HL-60 (cell line): Measurements from ENCODE around the gene WDR59.
A peak's percentile ranks its signal among the peaks of the same experiment; 100 is the strongest.

Experiments
- DNase-seq, 2 experiments: peaks; one replicate each; pipeline ENCODE4 v3.0.0-alpha.2; 2010 to 2020; ENCODE audit warnings: low read depth in 1 of 2, low spot score in 1 of 2
- H3K27ac ChIP-seq: fragments of 250-450 bp; sonication (Bioruptor Pico); replicated peaks from 2 replicates; pipeline ENCODE4 v1.5.1; 2020; ENCODE audit warnings: mild to moderate bottlenecking, moderate library complexity
- H3K27me3 ChIP-seq: fragments of 250-450 bp; sonication (Bioruptor Pico); 2 replicates; pipeline ENCODE4 v1.5.1; 2021; ENCODE audit warnings: mild to moderate bottlenecking, moderate library complexity; ENCODE audit not compliant: insufficient read depth, poor library complexity, severe bottlenecking
- H3K4me3 ChIP-seq: replicated peaks from 2 replicates; pipeline ENCODE4 v1.5.1; 2011; ENCODE audit warnings: mild to moderate bottlenecking, control low read depth, low read length; ENCODE audit not compliant: insufficient read depth
- GABPA ChIP-seq: IDR thresholded peaks from 2 replicates; pipeline ENCODE4 v1.6.1; 2012; ENCODE audit warnings: low read depth
- POLR2AphosphoS5 ChIP-seq: IDR thresholded peaks from 2 replicates; pipeline ENCODE4 v1.6.1; 2012; ENCODE audit warnings: low read depth
- SPI1 ChIP-seq: IDR thresholded peaks from 2 replicates; pipeline ENCODE4 v1.6.1; 2012; ENCODE audit warnings: low read depth, mild to moderate bottlenecking, borderline replicate concordance
- TF ChIP-seq, protein P1 (sequence below): IDR thresholded peaks from 2 replicates; pipeline ENCODE4 v1.6.1; 2012; ENCODE audit warnings: low read depth; ENCODE audit not compliant: insufficient replicate concordance
- TF ChIP-seq, protein P2 (sequence below): IDR thresholded peaks from one replicate; pipeline ENCODE4 v1.5.1; 2011; ENCODE audit warnings: low read length, control low read depth, inconsistent platforms; ENCODE audit not compliant: insufficient read depth

The WDR59 gene

DNA sequence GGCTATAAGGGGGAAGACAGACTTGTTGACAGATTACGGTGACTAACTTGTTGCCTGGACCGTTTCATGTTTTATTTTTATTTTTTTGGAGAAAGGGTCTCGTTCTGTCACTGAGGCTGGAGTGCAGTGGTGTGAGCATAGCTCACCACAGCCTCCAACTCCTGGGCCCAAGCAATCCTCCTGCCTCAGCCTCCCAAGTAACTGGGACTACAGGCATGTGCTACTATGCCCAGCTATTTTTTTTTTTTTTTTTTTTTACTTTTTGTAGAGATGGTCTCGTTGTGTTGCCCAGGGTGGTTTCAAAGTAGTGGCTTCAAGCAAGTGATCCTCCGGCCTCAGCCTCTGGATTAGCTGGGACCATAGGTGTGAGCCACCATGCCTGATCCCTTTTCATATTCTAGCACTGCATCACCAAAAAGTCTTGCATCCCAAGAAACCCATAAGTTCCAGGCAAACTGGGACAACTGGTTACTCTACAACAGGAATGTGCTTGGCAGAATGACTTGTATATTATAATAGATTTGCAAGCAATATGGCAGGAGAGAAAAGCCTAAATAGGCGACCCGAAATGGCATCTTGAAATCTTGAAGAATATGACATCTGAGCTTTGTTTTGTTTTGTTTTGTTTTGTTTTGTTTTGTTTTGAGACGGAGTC lies 2.2 kb upstream of the WDR59 start:
- no peak overlapping the region for H3K4me3 ChIP-seq
- H3K27ac ChIP-seq = no peak overlapping the region
- TF ChIP-seq SPI1 (no peak), GABPA (no peak), POLR2AphosphoS5 (no peak)
- TF ChIP-seq, protein P1, sequence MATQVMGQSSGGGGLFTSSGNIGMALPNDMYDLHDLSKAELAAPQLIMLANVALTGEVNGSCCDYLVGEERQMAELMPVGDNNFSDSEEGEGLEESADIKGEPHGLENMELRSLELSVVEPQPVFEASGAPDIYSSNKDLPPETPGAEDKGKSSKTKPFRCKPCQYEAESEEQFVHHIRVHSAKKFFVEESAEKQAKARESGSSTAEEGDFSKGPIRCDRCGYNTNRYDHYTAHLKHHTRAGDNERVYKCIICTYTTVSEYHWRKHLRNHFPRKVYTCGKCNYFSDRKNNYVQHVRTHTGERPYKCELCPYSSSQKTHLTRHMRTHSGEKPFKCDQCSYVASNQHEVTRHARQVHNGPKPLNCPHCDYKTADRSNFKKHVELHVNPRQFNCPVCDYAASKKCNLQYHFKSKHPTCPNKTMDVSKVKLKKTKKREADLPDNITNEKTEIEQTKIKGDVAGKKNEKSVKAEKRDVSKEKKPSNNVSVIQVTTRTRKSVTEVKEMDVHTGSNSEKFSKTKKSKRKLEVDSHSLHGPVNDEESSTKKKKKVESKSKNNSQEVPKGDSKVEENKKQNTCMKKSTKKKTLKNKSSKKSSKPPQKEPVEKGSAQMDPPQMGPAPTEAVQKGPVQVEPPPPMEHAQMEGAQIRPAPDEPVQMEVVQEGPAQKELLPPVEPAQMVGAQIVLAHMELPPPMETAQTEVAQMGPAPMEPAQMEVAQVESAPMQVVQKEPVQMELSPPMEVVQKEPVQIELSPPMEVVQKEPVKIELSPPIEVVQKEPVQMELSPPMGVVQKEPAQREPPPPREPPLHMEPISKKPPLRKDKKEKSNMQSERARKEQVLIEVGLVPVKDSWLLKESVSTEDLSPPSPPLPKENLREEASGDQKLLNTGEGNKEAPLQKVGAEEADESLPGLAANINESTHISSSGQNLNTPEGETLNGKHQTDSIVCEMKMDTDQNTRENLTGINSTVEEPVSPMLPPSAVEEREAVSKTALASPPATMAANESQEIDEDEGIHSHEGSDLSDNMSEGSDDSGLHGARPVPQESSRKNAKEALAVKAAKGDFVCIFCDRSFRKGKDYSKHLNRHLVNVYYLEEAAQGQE = no peak
- TF ChIP-seq, protein P2, sequence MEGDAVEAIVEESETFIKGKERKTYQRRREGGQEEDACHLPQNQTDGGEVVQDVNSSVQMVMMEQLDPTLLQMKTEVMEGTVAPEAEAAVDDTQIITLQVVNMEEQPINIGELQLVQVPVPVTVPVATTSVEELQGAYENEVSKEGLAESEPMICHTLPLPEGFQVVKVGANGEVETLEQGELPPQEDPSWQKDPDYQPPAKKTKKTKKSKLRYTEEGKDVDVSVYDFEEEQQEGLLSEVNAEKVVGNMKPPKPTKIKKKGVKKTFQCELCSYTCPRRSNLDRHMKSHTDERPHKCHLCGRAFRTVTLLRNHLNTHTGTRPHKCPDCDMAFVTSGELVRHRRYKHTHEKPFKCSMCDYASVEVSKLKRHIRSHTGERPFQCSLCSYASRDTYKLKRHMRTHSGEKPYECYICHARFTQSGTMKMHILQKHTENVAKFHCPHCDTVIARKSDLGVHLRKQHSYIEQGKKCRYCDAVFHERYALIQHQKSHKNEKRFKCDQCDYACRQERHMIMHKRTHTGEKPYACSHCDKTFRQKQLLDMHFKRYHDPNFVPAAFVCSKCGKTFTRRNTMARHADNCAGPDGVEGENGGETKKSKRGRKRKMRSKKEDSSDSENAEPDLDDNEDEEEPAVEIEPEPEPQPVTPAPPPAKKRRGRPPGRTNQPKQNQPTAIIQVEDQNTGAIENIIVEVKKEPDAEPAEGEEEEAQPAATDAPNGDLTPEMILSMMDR = no peak
- no peaks in the 10 kb centered on the region for H3K27me3 ChIP-seq
- DNase-seq = no peak

DNA sequence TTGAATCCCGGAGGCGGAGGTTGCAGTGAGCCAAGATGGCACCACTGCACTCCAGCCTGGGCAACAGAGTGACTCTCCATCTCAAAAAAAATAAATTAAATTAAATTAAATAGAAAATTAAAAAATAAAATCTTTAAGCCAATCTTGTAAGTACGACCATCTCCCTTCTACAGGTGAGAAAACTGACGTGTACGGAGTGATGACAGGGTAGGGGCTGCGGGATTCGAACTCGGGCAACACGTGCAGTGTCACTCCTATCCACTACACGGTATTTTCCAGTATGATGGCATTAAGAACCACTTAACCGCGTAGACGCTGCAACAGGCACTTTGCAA lies 762 bp downstream of the WDR59 start:
- Histone ChIP-seq H3K27me3 (no peaks in the 10 kb centered on the region), H3K4me3 (peak overlapping the region; percentile 100), H3K27ac (peak overlapping the region; percentile 76)
- TF ChIP-seq POLR2AphosphoS5 = no peak
- TF ChIP-seq, protein P1 = no peak
- TF ChIP-seq, protein P2 = no peak
- no peak for DNase-seq

DNA sequence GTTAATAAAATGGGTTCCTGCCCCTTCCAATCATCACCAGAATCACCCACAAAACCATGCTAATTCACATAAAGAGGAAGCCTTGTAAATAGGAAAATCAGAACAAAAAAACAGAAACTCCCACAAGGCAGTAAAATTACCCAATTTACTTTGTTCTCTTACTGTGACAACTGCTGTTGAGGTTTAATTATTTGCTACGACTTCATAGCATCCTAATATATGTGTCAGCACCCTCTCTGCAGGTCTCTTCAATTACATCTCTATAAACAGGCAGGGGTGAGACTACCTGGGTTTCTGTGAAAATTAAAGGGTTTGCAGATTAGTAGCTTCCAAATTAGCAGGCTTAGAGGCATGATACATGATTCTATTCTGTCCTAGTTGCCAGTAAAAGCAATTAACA lies 2.7 kb downstream of the WDR59 start:
- no peak overlapping the region for H3K4me3 ChIP-seq
- H3K27ac ChIP-seq = no peak overlapping the region
- H3K27me3 ChIP-seq = no peaks in the 10 kb centered on the region
- TF ChIP-seq SPI1 (peak; percentile 43; the same call in 1 of the 2 replicates), POLR2AphosphoS5 (no peak)
- no peak for DNase-seq

DNA sequence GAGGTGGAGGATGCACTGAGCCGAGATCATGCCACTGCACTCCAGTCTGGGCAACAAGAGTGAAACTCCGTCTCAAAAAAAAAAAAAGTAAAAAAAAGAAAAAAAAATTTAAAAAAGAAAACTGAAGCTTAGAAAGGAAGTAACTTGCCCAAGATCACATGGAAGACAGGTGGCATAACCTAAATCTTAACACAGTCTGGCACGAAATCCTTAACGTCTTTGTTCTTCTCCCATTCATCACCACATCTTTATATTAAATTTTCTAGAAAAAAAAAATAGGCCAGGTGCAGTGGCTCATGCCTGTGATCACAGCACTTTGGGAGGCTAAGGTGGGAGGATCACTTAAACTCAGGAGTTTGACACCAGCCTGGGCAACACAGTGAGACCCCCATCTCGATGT lies 9.3 kb downstream of the WDR59 start:
- H3K27ac ChIP-seq = no peak overlapping the region
- no peak for DNase-seq
- no peaks in the 10 kb centered on the region for H3K27me3 ChIP-seq
- no peak overlapping the region for H3K4me3 ChIP-seq
- TF ChIP-seq, protein P2 = no peak
- no peak for TF ChIP-seq SPI1
